Breast epithelium (tissue), 3 donors: ENCODE measurements around the gene ZNF33B.

Experiments
- CTCF ChIP-seq, 3 donors: fragments of 450-650 bp; IDR thresholded peaks; one replicate each; pipeline ENCODE4 v1.5.1; 2016 to 2017; ENCODE audit warnings: antibody characterized with exemption in 3 of 3, mild to moderate bottlenecking in 3 of 3, moderate library complexity in 3 of 3
- POLR2AphosphoS5 ChIP-seq, 3 donors: sonication (generic); formaldehyde crosslinking; IDR thresholded peaks; one replicate each; pipeline ENCODE4 v1.6.1; 2017; ENCODE audit warnings: antibody characterized with exemption in 3 of 3

- no peak for TF ChIP-seq POLR2AphosphoS5 (IDR thresholded peaks at IDR 0.05)
- no peak for TF ChIP-seq CTCF (IDR thresholded peaks at IDR 0.05)
Observed at GRCh38 chr10:42618424-42618823, 19.9 kb downstream of the ZNF33B start.
